GM12878 (cell line): ENCODE results near the gene ZDHHC17. TPM values are rescaled to one million over a fixed set of nuclear protein-coding genes. Genes with fewer than 3 reads are reported as not detected.

ENCODE experiments used
- ATAC-seq: fragments of 200-7000 bp; cut with Tn5 transposase; 3 replicates; pipeline ENCODE4 v1.9.1; 2020; ENCODE audit warnings: mild to moderate bottlenecking, moderate library complexity
- BruUV-seq: library from RNA; stranded (reverse); fragments of 400-500 nt; replicated peaks from 2 replicates; lab custom pipeline; 2021; lab: Mats Ljungman, UMichigan
- CTCF ChIA-PET: fragments of 300-600 bp; sonication (Branson Sonifier 250); formaldehyde crosslinking; extraction: SDS; loops from one replicate; lab custom pipeline; 2021; ENCODE audit warnings: inconsistent platforms; lab: Yijun Ruan, JAX
- POLR2A ChIA-PET: fragments of 350-600 bp; formaldehyde crosslinking; extraction: SDS; loops from one replicate; lab custom pipeline; 2021; ENCODE audit warnings: inconsistent platforms; lab: Charles Lee
- RAD21 ChIA-PET: fragments of 300-600 bp; sonication (Branson Sonifier 250); formaldehyde crosslinking; loops from one replicate; lab custom pipeline; 2023; ENCODE audit warnings: antibody characterized with exemption; ENCODE audit not compliant: unreplicated experiment; lab: Charles Lee
- SMC1A ChIA-PET: fragments of 300-600 bp; sonication (Branson Sonifier 250); formaldehyde crosslinking; loops from one replicate; lab custom pipeline; 2023; ENCODE audit not compliant: unreplicated experiment, uncharacterized antibody; lab: Charles Lee
- DNase-seq: peaks from one replicate; pipeline ENCODE4 v3.0.0-alpha.2; 2011; ENCODE audit warnings: low read depth, low spot score
- FAIRE-seq: peaks from 3 replicates; lab custom pipeline; 2011; peaks lifted over from hg19 to GRCh38; lab: Jason Lieb, UNC
- H2AFZ ChIP-seq: 2 replicates; pipeline ENCODE4 v1.6.0; 2011; ENCODE audit warnings: low read depth, low read length, control low read depth; ENCODE audit not compliant: control insufficient read depth
- H3K27ac ChIP-seq: 2 replicates; pipeline ENCODE4 v1.5.1; 2011; ENCODE audit warnings: control low read depth; ENCODE audit not compliant: control insufficient read depth, insufficient read depth
- H3K27me3 ChIP-seq, 2 experiments: replicated peaks in 1 of 2; 2 replicates each; pipeline versions ENCODE4 v1.6.0 to v1.6.1; 2011; ENCODE audit warnings: low read length in 1 of 2; ENCODE audit not compliant: control insufficient read depth in 2 of 2, insufficient read depth in 2 of 2
- H3K36me3 ChIP-seq, 2 experiments: 2 replicates each; pipeline ENCODE4 v1.5.1; 2011; ENCODE audit warnings: low read length in 1 of 2; ENCODE audit not compliant: control insufficient read depth in 2 of 2, insufficient read depth in 2 of 2
- H3K4me1 ChIP-seq: 2 replicates; pipeline ENCODE4 v1.6.1; 2011; ENCODE audit warnings: mild to moderate bottlenecking, low read length, moderate library complexity, mixed read lengths; ENCODE audit not compliant: control insufficient read depth, insufficient read depth
- H3K4me2 ChIP-seq: 2 replicates; pipeline ENCODE4 v1.6.0; 2011; ENCODE audit warnings: control low read depth; ENCODE audit not compliant: control insufficient read depth, insufficient read depth
- H3K4me3 ChIP-seq: fragments of 200-600 bp; sonication (generic); 2 replicates; pipeline ENCODE4 v1.5.1; 2016
- H3K79me2 ChIP-seq: 2 replicates; pipeline ENCODE4 v1.6.0; 2011; ENCODE audit warnings: low read length; ENCODE audit not compliant: control insufficient read depth, insufficient read depth
- H3K9ac ChIP-seq: 2 replicates; pipeline ENCODE4 v1.8.0; 2011; ENCODE audit warnings: low read length, control low read depth, mixed read lengths; ENCODE audit not compliant: control insufficient read depth, insufficient read depth
- H3K9me3 ChIP-seq: replicated peaks from 3 replicates; pipeline ENCODE4 v1.5.1; 2011; ENCODE audit warnings: mild to moderate bottlenecking, low read length; ENCODE audit not compliant: control insufficient read depth, insufficient read depth
- H4K20me1 ChIP-seq: 2 replicates; pipeline ENCODE4 v1.6.0; 2011; ENCODE audit not compliant: control insufficient read depth, insufficient read depth
- CTCF ChIP-seq, 3 experiments: IDR thresholded peaks in 2 of 3; conservative IDR thresholded peaks in 1 of 3; 2 replicates each; pipeline ENCODE4 v1.5.1; 2011; ENCODE audit warnings: low read depth in 3 of 3, low read length in 3 of 3, mild to moderate bottlenecking in 3 of 3, control low read depth in 2 of 3, moderate library complexity in 2 of 3, inconsistent platforms in 1 of 3, mixed read lengths in 1 of 3; ENCODE audit not compliant: control insufficient read depth in 2 of 3, insufficient read depth in 1 of 3; ENCODE audit errors: extremely low read depth in 1 of 3
- FOXM1 ChIP-seq: IDR thresholded peaks from 2 replicates; pipeline ENCODE4 v1.6.1; 2012; ENCODE audit warnings: low read depth, mild to moderate bottlenecking, inconsistent platforms, low read length, moderate library complexity
- RAD21 ChIP-seq: IDR thresholded peaks from 2 replicates; pipeline ENCODE4 v1.6.1; 2011; ENCODE audit warnings: mild to moderate bottlenecking, low read depth, low read length, moderate library complexity; ENCODE audit not compliant: insufficient read depth
- RAD51 ChIP-seq: fragments of 450-650 bp; IDR thresholded peaks from 2 replicates; pipeline ENCODE4 v1.6.1; 2016; ENCODE audit warnings: moderate library complexity, mild to moderate bottlenecking, inconsistent platforms
- SMC3 ChIP-seq: IDR thresholded peaks from 2 replicates; pipeline ENCODE4 v1.6.1; 2011; ENCODE audit warnings: low read length, improper control_type of control experiment, borderline replicate concordance
- ZNF592 ChIP-seq: fragments of 450-650 bp; IDR thresholded peaks from 2 replicates; pipeline ENCODE4 v1.6.1; 2017; ENCODE audit warnings: mild to moderate bottlenecking, moderate library complexity
- WGBS: methylation state at CpG from one replicate; pipeline ENCODE4 v1.1.6; 2016; ENCODE audit warnings: low lambda C conversion rate; ENCODE audit not compliant: insufficient replicate concordance, insufficient coverage; ENCODE audit errors: missing lambda C conversion rate; 5-methylcytosine and 5-hydroxymethylcytosine counted together
- in situ Hi-C: fragments of 300-500 bp; cut with MboI; formaldehyde crosslinking; loops from 9 replicates; pipeline ENCODE4 v1.14.3; 2018; ENCODE audit warnings: mixed read lengths
- intact Hi-C: fragments of 100-400 bp; cut with micrococcal nuclease; formaldehyde crosslinking; loops from one replicate; pipeline ENCODE4 v1.14.2; 2022; ENCODE audit not compliant: unreplicated experiment
- polyA plus RNA-seq, 11 experiments: library from polyadenylated mRNA; depleted of rRNA in 4 of 11; unstranded in 6 of 11; stranded (reverse) in 5 of 11; fragments of >200 nt; fragmentation: Nextera tagmentation in 4 of 11; fragmentation: Illumina TruSeq in 1 of 11; extraction: Ambion mirVana in 4 of 11; extraction: Trizol in 1 of 11; gene quantifications; 1 replicate in 1 of 11; 2 replicates in 10 of 11; pipeline versions ENCODE4 v1.2.1 to v1.2.3, GENCODE V29; 2011 to 2016; ENCODE audit warnings: inconsistent platforms in 2 of 11, missing spikeins in 2 of 11, low read depth in 1 of 11
- total RNA-seq, 4 experiments: library from RNA; depleted of rRNA in 3 of 4; stranded (reverse); fragments of >200 nt in 3 of 4; fragmentation: Illumina TruSeq in 1 of 4; extraction: Trizol in 1 of 4; gene quantifications; 2 replicates each; pipeline versions ENCODE4 v1.2.1 to v1.2.3, GENCODE V29; 2013 to 2021

ZDHHC17 gene
- total and polyA plus RNA-seq, 10 of the 15 experiments (the other 5 are each of a cell fraction or from before 2014, with no cell fraction given), result 4.3 to 50.0 (median 19.3) TPM

GRCh38 chr12:76790564-76791552 is 26.9 kb downstream of the ZDHHC17 start:
- SMC1A ChIA-PET, result interaction anchor here (0.6 to 2.5 kb wide), 25 partner anchors 9 to 220 kb away, joined by 3 to 37 read pairs (median 4); partner anchors contain the start of gene ZDHHC17
- ATAC-seq, result peak; percentile 62
- POLR2A ChIA-PET, result no interaction called here
- RAD21 ChIA-PET, result interaction anchor here (0.7 to 4.0 kb wide), 20 partner anchors 13 to 373 kb away, joined by 3 to 21 read pairs (median 3); partner anchors contain the start of gene ZDHHC17
- Histone ChIP-seq H3K79me2 (peaks cover 4% of the 10 kb centered on the region), H3K4me1 (no peaks in the 10 kb centered on the region), H3K36me3 (no peaks in the 10 kb centered on the region), H3K27ac (no peak overlapping the region), H2AFZ (no peak overlapping the region), H3K4me2 (no peak overlapping the region), H3K9me3 (peaks cover 2% of the 10 kb centered on the region; the same call in 1 of the 3 replicates), H3K4me3 (no peak overlapping the region), H3K27me3 (no peaks in the 10 kb centered on the region), H4K20me1 (peaks cover 3% of the 10 kb centered on the region; the same call in 1 of the 2 replicates), H3K9ac (no peak overlapping the region)
- intact Hi-C loops (loop anchor here (1.0 to 10.0 kb wide), 4 partner anchors 102 to 224 kb away; no protein-coding TSS in a partner anchor), in situ Hi-C loops (loop anchor here (5.0 kb wide), 1 partner anchor 169 kb away; no protein-coding TSS in a partner anchor)
- peak; percentile 59 for FAIRE-seq
- CTCF ChIA-PET, result interaction anchor here (0.7 to 6.0 kb wide), 39 partner anchors 9 to 415 kb away, joined by 3 to 118 read pairs (median 4); partner anchors contain the start of gene ZDHHC17
- no peak for DNase-seq
- TF ChIP-seq RAD51, result 0 out of 2 replicates have a peak, but pooled peaks have one; percentile 12
- TF ChIP-seq FOXM1, result no peak
- TF ChIP-seq SMC3, result peak; percentile 61; the same call in 1 of the 2 replicates
- TF ChIP-seq CTCF (IDR thresholded peaks at IDR 0.05 in 2 of 3, conservative IDR thresholded peaks at IDR 0.05 in 1 of 3; ENCODE audit: control insufficient read depth in 2 of 3, extremely low read depth in 1 of 3, insufficient read depth in 1 of 3, low read depth in 3 of 3, low read length in 3 of 3), result peak; percentile 31 to 53 (median 42); a peak in 4 of 6 replicates
- TF ChIP-seq RAD21, result peak; percentile 83
- 0 out of 2 replicates have a peak, but pooled peaks have one; percentile 26 for TF ChIP-seq ZNF592
- BruUV-seq, result no TSS peak
- WGBS, result 33% methylated on average over 4 of the region's 4 CpGs
